ENCODE measurements around the gene MAFG. TPM values are rescaled to one million over a fixed set of nuclear protein-coding genes. Genes with fewer than 3 reads are reported as not detected.

MAFG gene
- total and polyA plus RNA-seq, 2 experiments from 2014 or later, result 17.2 to 33.4 TPM

GRCh38 chr17:81966343-81967243 is 39.1 kb upstream of the MAFG start:
- Histone ChIP-seq H3K79me2 (replicated peaks; ENCODE audit: insufficient read depth) (no peaks in the 10 kb centered on the region), H4K20me1 (replicated peaks; ENCODE audit: insufficient read depth) (no peaks in the 10 kb centered on the region), H3F3A (replicated peaks; ENCODE audit: low read depth) (peaks cover 22% of the 10 kb centered on the region), H3K4me2 (peak overlapping the region; percentile 76), H3K27ac (ENCODE audit: low read depth) (no peak overlapping the region), H2AFZ (peak overlapping the region; percentile 92), H3K36me3 (ENCODE audit: insufficient read depth) (no peaks in the 10 kb centered on the region), H3K27me3 (ENCODE audit: insufficient read depth) (peaks cover 74% of the 10 kb centered on the region), H3K9me2 (ENCODE audit: insufficient read depth) (no peaks in the 10 kb centered on the region), H3K4me1 (ENCODE audit: insufficient read depth) (peaks cover 26% of the 10 kb centered on the region), H3K4me3 (peak overlapping the region; percentile 47)
- ATAC-seq, result peak; percentile 68
- no peak overlapping the region for H3K27ac Mint-ChIP-seq
- TF ChIP-seq CTCF (conservative IDR thresholded peaks at IDR 0.05; ENCODE audit: low read depth in 2 of 2) (no peak), ZNF331 (CRISPR knock-in tag; IDR thresholded peaks at IDR 0.05; ENCODE audit: low read depth) (no peak), ZNF462 (CRISPR knock-in tag; IDR thresholded peaks at IDR 0.05) (no peak), REST (IDR thresholded peaks at IDR 0.05; ENCODE audit: unreplicated experiment) (no peak), NANOG (IDR thresholded peaks at IDR 0.05; ENCODE audit: borderline replicate concordance) (no peak)
- no peak overlapping the region for H3K4me3 Mint-ChIP-seq
- H3K36me3 Mint-ChIP-seq (ENCODE audit: low read depth), result no peaks in the 10 kb centered on the region
- no peaks in the 10 kb centered on the region; the same call in 1 of the 3 replicates for H3K9me3 Mint-ChIP-seq
- H3K4me1 Mint-ChIP-seq, result peaks cover 3% of the 10 kb centered on the region; the same call in 1 of the 3 replicates
- DNase-seq (ENCODE audit: low spot score), result peak; percentile 83
- H3K27me3 Mint-ChIP-seq (ENCODE audit: insufficient read depth, low read depth, poor library complexity), result peaks cover 56% of the 10 kb centered on the region
